ENCODE data around the gene ARHGAP18. TPM values are rescaled to one million over a fixed set of nuclear protein-coding genes. Genes with fewer than 3 reads are reported as not detected.

ARHGAP18 gene
- total RNA-seq, 1 donor from 2014 or later, result 38.6 TPM

DNA sequence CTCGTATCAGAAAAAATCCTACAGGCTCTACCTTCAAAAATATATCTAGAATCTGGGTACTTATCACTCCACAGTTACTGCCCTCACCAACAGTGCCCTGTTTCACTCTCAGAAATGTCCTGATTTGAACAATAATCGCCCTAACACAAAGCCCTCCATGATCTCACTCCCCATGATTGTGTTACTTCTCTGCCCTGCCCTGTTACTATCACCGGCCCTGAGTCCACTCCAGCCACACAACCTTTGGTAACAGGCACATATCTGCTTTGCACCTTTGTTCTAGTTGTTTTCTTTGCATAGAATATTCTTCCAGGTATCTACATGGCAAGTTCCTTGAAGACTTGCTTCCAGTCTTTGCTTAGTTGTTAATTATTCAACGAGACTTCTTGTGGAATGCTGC is 142.0 kb downstream of the ARHGAP18 start:
- no peak overlapping the region for H3K27ac ChIP-seq (ENCODE audit: low read depth, low read length)
- no peaks in the 10 kb centered on the region for H3K9me3 ChIP-seq (ENCODE audit: insufficient read depth, low read depth, low read length)
- peaks cover 23% of the 10 kb centered on the region for H3K36me3 Mint-ChIP-seq (ENCODE audit: low read depth, unreplicated experiment)
- no peak overlapping the region for H3K9ac ChIP-seq (ENCODE audit: low read length)
- DNase-seq (ENCODE audit: low read depth) (no peak), FAIRE-seq (no peak)
- H3K4me2 ChIP-seq (ENCODE audit: low read length), result no peak overlapping the region
- no peak overlapping the region for H3K4me3 ChIP-seq (ENCODE audit: insufficient read depth, low read depth, low read length)
- TF ChIP-seq, protein P1, sequence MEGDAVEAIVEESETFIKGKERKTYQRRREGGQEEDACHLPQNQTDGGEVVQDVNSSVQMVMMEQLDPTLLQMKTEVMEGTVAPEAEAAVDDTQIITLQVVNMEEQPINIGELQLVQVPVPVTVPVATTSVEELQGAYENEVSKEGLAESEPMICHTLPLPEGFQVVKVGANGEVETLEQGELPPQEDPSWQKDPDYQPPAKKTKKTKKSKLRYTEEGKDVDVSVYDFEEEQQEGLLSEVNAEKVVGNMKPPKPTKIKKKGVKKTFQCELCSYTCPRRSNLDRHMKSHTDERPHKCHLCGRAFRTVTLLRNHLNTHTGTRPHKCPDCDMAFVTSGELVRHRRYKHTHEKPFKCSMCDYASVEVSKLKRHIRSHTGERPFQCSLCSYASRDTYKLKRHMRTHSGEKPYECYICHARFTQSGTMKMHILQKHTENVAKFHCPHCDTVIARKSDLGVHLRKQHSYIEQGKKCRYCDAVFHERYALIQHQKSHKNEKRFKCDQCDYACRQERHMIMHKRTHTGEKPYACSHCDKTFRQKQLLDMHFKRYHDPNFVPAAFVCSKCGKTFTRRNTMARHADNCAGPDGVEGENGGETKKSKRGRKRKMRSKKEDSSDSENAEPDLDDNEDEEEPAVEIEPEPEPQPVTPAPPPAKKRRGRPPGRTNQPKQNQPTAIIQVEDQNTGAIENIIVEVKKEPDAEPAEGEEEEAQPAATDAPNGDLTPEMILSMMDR (IDR thresholded peaks at IDR 0.05; ENCODE audit: insufficient read depth, low read depth, low read length), result no peak
- no peak for TF ChIP-seq EZH2 (IDR thresholded peaks at IDR 0.05; ENCODE audit: insufficient read depth, low read length)
- no peaks in the 10 kb centered on the region for H3K79me2 ChIP-seq (ENCODE audit: insufficient read depth, low read length)
- H3K4me3 Mint-ChIP-seq (ENCODE audit: unreplicated experiment), result no peak overlapping the region
- H3K36me3 ChIP-seq (ENCODE audit: insufficient read depth, low read length), result no peaks in the 10 kb centered on the region
- H2AFZ ChIP-seq (ENCODE audit: low read depth, low read length), result no peak overlapping the region
- no peak overlapping the region for H3K27ac Mint-ChIP-seq (ENCODE audit: unreplicated experiment)
- no peaks in the 10 kb centered on the region for H3K27me3 ChIP-seq (ENCODE audit: insufficient read depth, low read length)
- peaks cover 10% of the 10 kb centered on the region for H3K9me3 Mint-ChIP-seq (ENCODE audit: unreplicated experiment)
- no peaks in the 10 kb centered on the region for H4K20me1 ChIP-seq (ENCODE audit: insufficient read depth, low read length)
- H3K4me1 ChIP-seq (ENCODE audit: insufficient read depth, low read length), result no peaks in the 10 kb centered on the region
- H3K4me1 Mint-ChIP-seq (ENCODE audit: low read depth, unreplicated experiment), result peaks cover 7% of the 10 kb centered on the region
- no peaks in the 10 kb centered on the region for H3K27me3 Mint-ChIP-seq (ENCODE audit: low read depth, unreplicated experiment)

DNA sequence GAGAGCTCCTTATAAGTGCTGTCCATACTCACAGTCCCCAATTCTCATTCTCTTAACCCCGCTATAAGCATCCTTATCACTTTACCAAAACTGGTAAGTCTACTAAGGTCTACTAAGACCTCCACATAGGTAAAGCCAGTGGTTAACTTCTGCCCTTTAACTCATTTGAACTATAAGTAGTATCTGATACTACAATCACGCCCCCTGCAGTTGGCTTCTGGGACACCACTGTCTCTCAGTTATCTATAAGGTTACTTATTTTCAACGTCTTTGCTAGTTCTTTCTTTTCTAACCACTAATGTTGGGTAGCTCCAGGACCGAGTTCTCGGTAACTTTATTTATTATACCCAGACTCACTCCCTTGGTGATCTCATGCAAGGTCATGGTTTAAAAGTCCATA is 142.6 kb downstream of the ARHGAP18 start:
- H3K27me3 ChIP-seq (ENCODE audit: insufficient read depth, low read length), result no peaks in the 10 kb centered on the region
- FAIRE-seq (no peak), DNase-seq (ENCODE audit: low read depth) (no peak)
- no peaks in the 10 kb centered on the region for H3K79me2 ChIP-seq (ENCODE audit: insufficient read depth, low read length)
- H4K20me1 ChIP-seq (ENCODE audit: insufficient read depth, low read length), result no peaks in the 10 kb centered on the region
- TF ChIP-seq EZH2 (IDR thresholded peaks at IDR 0.05; ENCODE audit: insufficient read depth, low read length), result no peak
- TF ChIP-seq, protein P1 (IDR thresholded peaks at IDR 0.05; ENCODE audit: insufficient read depth, low read depth, low read length), result peak; percentile 23
- no peak overlapping the region for H3K9ac ChIP-seq (ENCODE audit: low read length)
- H3K4me2 ChIP-seq (ENCODE audit: low read length), result no peak overlapping the region
- no peaks in the 10 kb centered on the region for H3K36me3 ChIP-seq (ENCODE audit: insufficient read depth, low read length)
- Mint-ChIP-seq H3K9me3 (ENCODE audit: unreplicated experiment) (peaks cover 10% of the 10 kb centered on the region), H3K4me1 (ENCODE audit: low read depth, unreplicated experiment) (peaks cover 7% of the 10 kb centered on the region), H3K27me3 (ENCODE audit: low read depth, unreplicated experiment) (no peaks in the 10 kb centered on the region), H3K4me3 (ENCODE audit: unreplicated experiment) (no peak overlapping the region), H3K27ac (ENCODE audit: unreplicated experiment) (peak overlapping the region; percentile 50), H3K36me3 (ENCODE audit: low read depth, unreplicated experiment) (peaks cover 17% of the 10 kb centered on the region)
- H3K27ac ChIP-seq (ENCODE audit: low read depth, low read length), result no peak overlapping the region
- no peaks in the 10 kb centered on the region for H3K9me3 ChIP-seq (ENCODE audit: insufficient read depth, low read depth, low read length)
- no peak overlapping the region for H3K4me3 ChIP-seq (ENCODE audit: insufficient read depth, low read depth, low read length)
- H3K4me1 ChIP-seq (ENCODE audit: insufficient read depth, low read length), result no peaks in the 10 kb centered on the region
- H2AFZ ChIP-seq (ENCODE audit: low read depth, low read length), result no peak overlapping the region

DNA sequence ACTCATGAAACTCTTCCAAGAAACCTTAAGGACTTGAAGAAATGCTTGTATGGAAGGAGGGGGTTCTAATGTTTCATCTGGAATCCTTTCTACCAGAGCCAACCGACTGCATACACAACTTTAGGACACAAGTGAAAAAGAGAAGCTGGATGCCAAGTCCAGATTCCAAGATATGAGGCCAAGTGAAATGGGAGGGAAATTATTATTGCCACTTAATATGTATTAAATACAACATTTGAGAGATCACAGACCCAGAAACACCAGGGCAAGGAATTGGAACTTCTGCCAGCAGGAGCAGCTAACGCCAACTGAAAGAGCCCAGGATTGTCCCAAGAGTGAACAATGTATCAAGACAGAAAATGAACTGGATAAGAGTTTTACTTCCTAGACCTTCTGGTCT is 144.2 kb downstream of the ARHGAP18 start:
- no peak overlapping the region for H3K4me3 ChIP-seq (ENCODE audit: insufficient read depth, low read depth, low read length)
- H3K27me3 ChIP-seq (ENCODE audit: insufficient read depth, low read length), result no peaks in the 10 kb centered on the region
- H3K36me3 ChIP-seq (ENCODE audit: insufficient read depth, low read length), result no peaks in the 10 kb centered on the region
- TF ChIP-seq, protein P1 (IDR thresholded peaks at IDR 0.05; ENCODE audit: insufficient read depth, low read depth, low read length), result no peak
- no peak for TF ChIP-seq EZH2 (IDR thresholded peaks at IDR 0.05; ENCODE audit: insufficient read depth, low read length)
- no peak overlapping the region for H3K9ac ChIP-seq (ENCODE audit: low read length)
- H3K27ac ChIP-seq (ENCODE audit: low read depth, low read length), result no peak overlapping the region
- H3K9me3 Mint-ChIP-seq (ENCODE audit: unreplicated experiment), result peaks cover 3% of the 10 kb centered on the region
- H3K27ac Mint-ChIP-seq (ENCODE audit: unreplicated experiment), result no peak overlapping the region
- no peaks in the 10 kb centered on the region for H4K20me1 ChIP-seq (ENCODE audit: insufficient read depth, low read length)
- peaks cover 8% of the 10 kb centered on the region for H3K36me3 Mint-ChIP-seq (ENCODE audit: low read depth, unreplicated experiment)
- DNase-seq (ENCODE audit: low read depth), result no peak
- no peaks in the 10 kb centered on the region for H3K27me3 Mint-ChIP-seq (ENCODE audit: low read depth, unreplicated experiment)
- H3K4me1 Mint-ChIP-seq (ENCODE audit: low read depth, unreplicated experiment), result peaks cover 7% of the 10 kb centered on the region
- H2AFZ ChIP-seq (ENCODE audit: low read depth, low read length), result no peak overlapping the region
- no peak overlapping the region for H3K4me2 ChIP-seq (ENCODE audit: low read length)
- H3K9me3 ChIP-seq (ENCODE audit: insufficient read depth, low read depth, low read length), result no peaks in the 10 kb centered on the region
- H3K79me2 ChIP-seq (ENCODE audit: insufficient read depth, low read length), result no peaks in the 10 kb centered on the region
- H3K4me3 Mint-ChIP-seq (ENCODE audit: unreplicated experiment), result no peak overlapping the region
- no peak for FAIRE-seq
- no peaks in the 10 kb centered on the region for H3K4me1 ChIP-seq (ENCODE audit: insufficient read depth, low read length)
